Embryonic facial prominence (tissue), 1 donor: ENCODE measurements around the gene KIDINS220.
"Not testable (repeated sequence)": the region's sequence is repeated elsewhere in the genome, so short reads cannot be mapped to it uniquely, and the experiment has no call there.

Experiments used
- DNase-seq: peaks from one replicate; pipeline ENCODE4 v3.0.0-alpha.2; 2016; ENCODE audit errors: extremely low spot score

The KIDINS220 gene

GRCh38 chr2:8754106-8754776 lies 83.2 kb downstream of the KIDINS220 start:
- no peak for DNase-seq

- DNase-seq = no peak
These were observed 83.8 kb downstream of the KIDINS220 start for GRCh38 chr2:8753609-8754008.

GRCh38 chr2:8752385-8752784 lies 85.0 kb downstream of the KIDINS220 start:
- DNase-seq = no peak

GRCh38 chr2:8750221-8750620 lies 87.2 kb downstream of the KIDINS220 start:
- no peak for DNase-seq

GRCh38 chr2:8743261-8743660 lies 94.2 kb downstream of the KIDINS220 start:
- DNase-seq = no peak

- no peak for DNase-seq
These were observed 97.3 kb downstream of the KIDINS220 start for GRCh38 chr2:8740136-8740535.

GRCh38 chr2:8737571-8738175 lies 99.7 kb downstream of the KIDINS220 start:
- DNase-seq = no peak

- no peak for DNase-seq
These were observed 104.8 kb downstream of the KIDINS220 start for GRCh38 chr2:8732601-8733000.

- DNase-seq = no peak
These were observed 107.5 kb downstream of the KIDINS220 start for GRCh38 chr2:8729939-8730338.

GRCh38 chr2:8729101-8729500 lies 108.3 kb downstream of the KIDINS220 start:
- DNase-seq = not testable (repeated sequence)

GRCh38 chr2:8728305-8729015 lies 109.0 kb downstream of the KIDINS220 start:
- DNase-seq = no peak

- DNase-seq = no peak
These were observed 111.6 kb downstream of the KIDINS220 start for GRCh38 chr2:8725838-8726237.

GRCh38 chr2:8722986-8723385 lies 114.4 kb downstream of the KIDINS220 start:
- no peak for DNase-seq

GRCh38 chr2:8721410-8721809 lies 116.0 kb downstream of the KIDINS220 start:
- DNase-seq = no peak

- no peak for DNase-seq
These were observed 116.7 kb downstream of the KIDINS220 start for GRCh38 chr2:8720741-8721140.

GRCh38 chr2:8719528-8719927 lies 117.9 kb downstream of the KIDINS220 start:
- DNase-seq = no peak

- DNase-seq = no peak
These were observed 122.4 kb downstream of the KIDINS220 start for GRCh38 chr2:8714971-8715370.

GRCh38 chr2:8714283-8714682 lies 123.1 kb downstream of the KIDINS220 start:
- no peak for DNase-seq

GRCh38 chr2:8710951-8711350 lies 126.5 kb downstream of the KIDINS220 start:
- DNase-seq = no peak

GRCh38 chr2:8709611-8710010 lies 127.8 kb downstream of the KIDINS220 start:
- no peak for DNase-seq

- no peak for DNase-seq
These were observed 132.5 kb downstream of the KIDINS220 start for GRCh38 chr2:8704906-8705305.

- no peak for DNase-seq
These were observed 135.6 kb downstream of the KIDINS220 start for GRCh38 chr2:8701681-8702379.
